SK-N-MC (cell line): ENCODE data around the gene ROBO2.

Experiments
- DNase-seq: peaks from one replicate; pipeline ENCODE4 v3.0.0-alpha.2; 2011; ENCODE audit warnings: low read depth, low spot score
- H3K27ac ChIP-seq: fragments of 200-600 bp; sonication (generic); 2 replicates; pipeline ENCODE4 v1.5.1; 2016; ENCODE audit warnings: mixed run types
- H3K36me3 ChIP-seq: fragments of 200-600 bp; sonication (generic); 2 replicates; pipeline ENCODE4 v1.6.1; 2017; ENCODE audit warnings: antibody characterized with exemption, low read length, mixed read lengths; ENCODE audit not compliant: insufficient read depth
- H3K4me3 ChIP-seq: fragments of 200-600 bp; sonication (generic); 2 replicates; pipeline ENCODE4 v1.5.1; 2016
- H3K9ac ChIP-seq: fragments of 200-600 bp; sonication (generic); 2 replicates; pipeline ENCODE4 v1.8.0; 2017; ENCODE audit warnings: mixed run types, mixed read lengths; ENCODE audit not compliant: insufficient read length
- H3K9me3 ChIP-seq: fragments of 200-600 bp; sonication (generic); 2 replicates; pipeline ENCODE4 v1.6.1; 2017; ENCODE audit warnings: low read depth, mild to moderate bottlenecking, antibody characterized with exemption, low read length, moderate library complexity, mixed read lengths
- EZH2 ChIP-seq: fragments of 200-600 bp; sonication (generic); IDR thresholded peaks from one replicate; pipeline ENCODE4 v1.6.1; 2017; ENCODE audit warnings: antibody characterized with exemption
- FOXP2 ChIP-seq: optimal IDR thresholded peaks from 2 replicates; pipeline ENCODE3; 2011; ENCODE audit warnings: mild to moderate bottlenecking, moderate library complexity; ENCODE audit not compliant: insufficient read depth; ENCODE audit errors: extremely low read length, control extremely low read depth
- POLR2AphosphoS5 ChIP-seq: IDR thresholded peaks from 2 replicates; pipeline ENCODE4 v1.6.1; 2012; ENCODE audit warnings: mild to moderate bottlenecking, low read depth, low read length, borderline replicate concordance

Gene ROBO2

GRCh38 chr3:77553240-77553639, 513.3 kb downstream of the ROBO2 start:
- Histone ChIP-seq H3K9me3 (no peaks in the 10 kb centered on the region), H3K36me3 (no peaks in the 10 kb centered on the region), H3K27ac (no peak overlapping the region), H3K9ac (no peak overlapping the region), H3K4me3 (no peak overlapping the region)
- DNase-seq, result no peak
- TF ChIP-seq FOXP2 (no peak), POLR2AphosphoS5 (no peak), EZH2 (no peak)

- Histone ChIP-seq H3K36me3 (no peaks in the 10 kb centered on the region), H3K4me3 (no peak overlapping the region), H3K9me3 (no peaks in the 10 kb centered on the region), H3K27ac (no peak overlapping the region), H3K9ac (no peak overlapping the region)
- no peak for DNase-seq
- no peak for TF ChIP-seq POLR2AphosphoS5
- no peak for TF ChIP-seq FOXP2
- TF ChIP-seq EZH2, result no peak
Observed at GRCh38 chr3:77562089-77562488, 522.2 kb downstream of the ROBO2 start.

- DNase-seq, result no peak
- no peaks in the 10 kb centered on the region for H3K36me3 ChIP-seq
- TF ChIP-seq POLR2AphosphoS5 (no peak), EZH2 (no peak), FOXP2 (no peak)
- no peaks in the 10 kb centered on the region for H3K9me3 ChIP-seq
- H3K4me3 ChIP-seq, result no peak overlapping the region
- no peak overlapping the region for H3K27ac ChIP-seq
- no peak overlapping the region for H3K9ac ChIP-seq
Observed at GRCh38 chr3:77563012-77563411, 523.1 kb downstream of the ROBO2 start.

GRCh38 chr3:77566055-77566454, 526.2 kb downstream of the ROBO2 start:
- Histone ChIP-seq H3K27ac (no peak overlapping the region), H3K9ac (no peak overlapping the region), H3K36me3 (no peaks in the 10 kb centered on the region), H3K4me3 (no peak overlapping the region), H3K9me3 (no peaks in the 10 kb centered on the region)
- no peak for DNase-seq
- no peak for TF ChIP-seq POLR2AphosphoS5
- no peak for TF ChIP-seq FOXP2
- TF ChIP-seq EZH2, result no peak

- H3K9me3 ChIP-seq, result no peaks in the 10 kb centered on the region
- no peak overlapping the region for H3K9ac ChIP-seq
- H3K4me3 ChIP-seq, result no peak overlapping the region
- no peak overlapping the region for H3K27ac ChIP-seq
- TF ChIP-seq POLR2AphosphoS5 (no peak), EZH2 (no peak), FOXP2 (no peak)
- H3K36me3 ChIP-seq, result no peaks in the 10 kb centered on the region
- DNase-seq, result no peak
Observed at GRCh38 chr3:77571971-77572715, 532.2 kb downstream of the ROBO2 start.

- Histone ChIP-seq H3K9me3 (no peaks in the 10 kb centered on the region), H3K4me3 (no peak overlapping the region), H3K9ac (no peak overlapping the region), H3K36me3 (no peaks in the 10 kb centered on the region), H3K27ac (no peak overlapping the region)
- DNase-seq, result no peak
- TF ChIP-seq POLR2AphosphoS5 (no peak), FOXP2 (no peak)
Observed at GRCh38 chr3:77577264-77577663, 537.4 kb downstream of the ROBO2 start.

- TF ChIP-seq FOXP2, result no peak
- TF ChIP-seq EZH2, result no peak
- TF ChIP-seq POLR2AphosphoS5, result no peak
Observed at GRCh38 chr3:77586216-77586615, 546.3 kb downstream of the ROBO2 start.

GRCh38 chr3:77588863-77589262, 549.0 kb downstream of the ROBO2 start:
- no peak for TF ChIP-seq POLR2AphosphoS5
- no peak for TF ChIP-seq EZH2
- TF ChIP-seq FOXP2, result no peak
- Histone ChIP-seq H3K36me3 (no peaks in the 10 kb centered on the region), H3K9ac (no peak overlapping the region), H3K27ac (no peak overlapping the region), H3K9me3 (no peaks in the 10 kb centered on the region), H3K4me3 (no peak overlapping the region)
- no peak for DNase-seq

More at GRCh38 chr3:77586216-77586615, 546.3 kb downstream of the ROBO2 start:
- Histone ChIP-seq H3K9ac (no peak overlapping the region), H3K36me3 (no peaks in the 10 kb centered on the region), H3K9me3 (no peaks in the 10 kb centered on the region), H3K27ac (no peak overlapping the region), H3K4me3 (no peak overlapping the region)
- DNase-seq, result no peak

- Histone ChIP-seq H3K9ac (no peak overlapping the region), H3K4me3 (no peak overlapping the region), H3K9me3 (no peaks in the 10 kb centered on the region), H3K27ac (no peak overlapping the region), H3K36me3 (no peaks in the 10 kb centered on the region)
- TF ChIP-seq EZH2 (no peak), FOXP2 (no peak), POLR2AphosphoS5 (no peak)
- DNase-seq, result no peak
Observed at GRCh38 chr3:77590191-77590590, 550.3 kb downstream of the ROBO2 start.
